ES-I3 (cell line): ENCODE measurements around the gene SYT6.
A peak's percentile ranks its signal among the peaks of the same experiment; 100 is the strongest.

ENCODE experiments used
- H3K36me3 ChIP-seq: 2 replicates; pipeline ENCODE4 v1.6.1; 2013; ENCODE audit warnings: mild to moderate bottlenecking, low read length, control low read depth, moderate library complexity; ENCODE audit not compliant: insufficient read depth
- H3K4me1 ChIP-seq: 2 replicates; pipeline ENCODE4 v1.6.1; 2013; ENCODE audit warnings: mild to moderate bottlenecking, control low read depth, low read length; ENCODE audit not compliant: insufficient read depth
- H3K9ac ChIP-seq: 2 replicates; pipeline ENCODE4 v1.6.1; 2013; ENCODE audit warnings: low read depth, mild to moderate bottlenecking, low read length, moderate library complexity
- H3K9me3 ChIP-seq: 2 replicates; pipeline ENCODE4 v1.6.1; 2013; ENCODE audit warnings: mild to moderate bottlenecking, low read length, moderate library complexity; ENCODE audit not compliant: control insufficient read depth, insufficient read depth

SYT6 gene, protein sequence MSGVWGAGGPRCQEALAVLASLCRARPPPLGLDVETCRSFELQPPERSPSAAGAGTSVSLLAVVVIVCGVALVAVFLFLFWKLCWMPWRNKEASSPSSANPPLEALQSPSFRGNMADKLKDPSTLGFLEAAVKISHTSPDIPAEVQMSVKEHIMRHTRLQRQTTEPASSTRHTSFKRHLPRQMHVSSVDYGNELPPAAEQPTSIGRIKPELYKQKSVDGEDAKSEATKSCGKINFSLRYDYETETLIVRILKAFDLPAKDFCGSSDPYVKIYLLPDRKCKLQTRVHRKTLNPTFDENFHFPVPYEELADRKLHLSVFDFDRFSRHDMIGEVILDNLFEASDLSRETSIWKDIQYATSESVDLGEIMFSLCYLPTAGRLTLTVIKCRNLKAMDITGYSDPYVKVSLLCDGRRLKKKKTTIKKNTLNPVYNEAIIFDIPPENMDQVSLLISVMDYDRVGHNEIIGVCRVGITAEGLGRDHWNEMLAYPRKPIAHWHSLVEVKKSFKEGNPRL

DNA sequence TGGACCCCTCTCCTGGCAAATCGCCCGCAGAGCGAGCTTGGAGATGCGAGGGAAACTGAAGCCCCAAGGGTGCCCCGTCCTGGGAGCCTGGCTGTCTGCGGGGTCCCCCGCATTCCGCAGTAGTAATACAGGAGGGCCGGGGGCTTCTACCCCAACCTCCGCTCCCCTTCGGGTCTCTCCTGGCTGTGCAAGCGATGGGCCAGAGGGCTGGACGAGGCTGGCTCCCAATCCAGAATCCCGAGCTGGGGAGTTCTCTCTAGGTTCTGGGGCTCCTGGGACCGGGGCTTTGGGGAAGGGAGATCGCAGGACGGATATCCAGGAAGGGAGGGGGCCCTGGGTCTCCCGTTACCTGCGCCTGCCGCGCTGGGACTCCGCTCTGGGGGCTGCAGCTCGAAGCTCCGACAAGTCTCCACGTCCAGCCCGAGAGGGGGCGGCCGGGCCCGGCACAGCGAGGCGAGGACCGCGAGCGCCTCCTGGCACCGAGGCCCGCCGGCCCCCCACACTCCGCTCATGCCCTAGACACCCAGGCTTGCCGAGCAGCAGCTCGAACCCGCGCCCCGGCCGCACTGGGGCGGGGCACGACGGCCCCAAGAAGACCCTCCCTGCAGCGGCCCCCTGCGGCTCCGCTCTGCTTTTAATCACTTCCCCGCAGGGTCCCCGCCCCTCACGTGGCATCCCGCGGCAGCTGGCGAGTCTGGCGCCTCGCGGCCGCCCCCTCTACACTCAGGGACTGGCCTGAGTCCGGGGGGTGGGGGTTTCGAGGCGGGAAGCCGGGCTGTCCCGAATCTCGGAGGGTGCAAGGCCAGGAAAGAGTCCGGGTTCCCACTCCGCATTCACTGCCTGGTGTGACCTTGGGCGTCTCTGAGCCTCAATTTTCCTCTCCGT is at the start of gene SYT6:
Gene SYT6 (minus strand): TSS at position 609 of the 885 bp plus-strand sequence. CDS start 97 bp downstream, at position 512.
- no peaks in the 10 kb centered on the region for H3K36me3 ChIP-seq
- peaks cover 22% of the 10 kb centered on the region for H3K4me1 ChIP-seq
- H3K9me3 ChIP-seq = no peaks in the 10 kb centered on the region; the same call in 1 of the 2 replicates
- H3K9ac ChIP-seq = peak within 1 kb of the TSS; percentile 79

DNA sequence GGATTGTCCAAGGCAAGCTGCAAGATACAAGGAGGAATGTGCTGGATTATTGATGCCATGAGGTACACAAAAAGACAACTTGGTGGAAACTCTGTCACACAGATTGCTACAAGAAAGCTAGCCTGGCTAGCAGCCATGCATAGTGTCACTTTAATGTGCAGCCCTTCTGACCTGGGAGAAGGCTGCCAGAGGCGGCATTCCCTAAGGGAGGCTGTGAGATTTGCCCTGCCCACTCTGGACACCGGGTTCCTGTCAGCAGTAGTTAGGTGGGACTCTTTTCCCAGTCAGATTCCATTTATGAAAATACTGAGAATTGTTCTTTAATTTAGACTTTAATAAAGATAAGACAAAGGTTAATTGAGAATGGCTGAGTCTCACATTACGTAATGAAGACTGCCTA is 47.8 kb upstream of the SYT6 start:
- Histone ChIP-seq H3K36me3 (no peaks in the 10 kb centered on the region), H3K9ac (no peak overlapping the region), H3K9me3 (no peaks in the 10 kb centered on the region), H3K4me1 (no peaks in the 10 kb centered on the region; the same call in 1 of the 2 replicates)

DNA sequence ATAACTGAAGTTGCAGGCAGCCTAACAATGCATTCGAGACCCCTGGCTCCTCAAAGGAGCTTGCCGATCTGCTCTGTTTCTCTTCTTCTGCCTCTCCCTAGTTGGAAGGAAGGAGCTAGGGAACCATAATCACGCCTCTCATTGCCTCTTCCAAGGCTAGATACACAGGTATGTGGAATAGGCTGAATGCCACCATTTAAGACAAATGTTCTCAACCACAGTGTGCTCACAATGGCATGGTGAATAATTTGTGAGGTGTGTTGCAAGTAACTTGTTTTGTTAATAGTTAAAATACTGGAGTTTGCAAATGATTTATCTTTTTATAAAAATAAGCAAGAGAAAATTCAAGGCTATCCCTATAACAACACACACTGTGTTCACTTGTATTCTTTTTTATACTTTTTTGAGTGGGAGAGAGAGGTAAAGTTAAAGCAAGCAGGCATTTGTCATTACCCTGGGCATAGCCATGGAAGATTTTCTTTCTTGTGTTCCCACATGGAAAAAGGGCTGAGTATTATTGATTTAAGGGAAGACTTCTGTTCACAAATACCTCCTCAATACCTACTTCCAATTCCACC is 45.4 kb upstream of the SYT6 start:
- Histone ChIP-seq H3K9me3 (no peaks in the 10 kb centered on the region), H3K36me3 (no peaks in the 10 kb centered on the region), H3K4me1 (no peaks in the 10 kb centered on the region; the same call in 1 of the 2 replicates), H3K9ac (no peak overlapping the region)

DNA sequence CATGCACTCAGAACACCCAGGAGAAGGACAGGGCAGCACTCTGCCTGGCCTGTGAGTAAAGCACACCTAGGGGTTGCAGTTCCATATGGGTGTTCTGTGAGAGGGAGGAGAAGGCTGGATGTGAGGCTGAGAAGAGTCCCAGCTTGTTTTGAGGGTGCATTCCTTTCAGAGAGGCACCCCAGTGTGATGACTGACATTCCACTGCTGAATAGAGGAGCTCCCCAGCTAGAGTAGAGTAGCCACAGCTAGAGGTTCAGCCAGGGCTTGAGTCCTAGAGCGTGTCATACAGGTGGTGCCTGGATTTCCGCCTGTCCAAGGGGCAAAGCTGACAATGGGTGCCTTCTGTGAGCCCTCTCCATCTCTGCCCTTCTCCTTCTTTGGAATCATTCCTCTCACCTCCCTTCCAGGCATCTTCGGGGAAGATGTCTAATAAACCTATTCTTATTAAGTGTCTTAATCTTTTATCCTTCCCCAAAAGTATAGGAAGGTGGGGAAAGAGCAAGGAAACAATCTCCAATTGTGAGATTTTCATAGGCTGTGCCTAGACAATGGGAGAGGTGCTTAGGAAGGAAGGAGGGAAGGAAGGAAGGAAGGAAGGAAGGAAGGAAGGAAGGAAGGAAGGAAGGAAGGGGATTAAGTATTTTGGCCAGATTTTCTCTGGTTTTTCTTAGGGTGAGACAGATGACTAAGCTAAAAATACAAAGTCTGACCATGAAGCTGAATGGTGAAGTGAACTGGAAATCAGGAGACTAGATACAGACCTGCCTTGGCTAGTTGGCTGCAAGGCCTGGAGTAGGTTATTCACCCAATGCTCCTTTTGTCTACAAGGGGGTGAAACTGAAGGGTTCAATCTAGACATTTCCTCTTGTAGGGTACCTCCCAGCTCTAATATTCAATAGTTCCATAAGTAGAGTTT is 43.6 kb upstream of the SYT6 start:
- H3K9me3 ChIP-seq = no peaks in the 10 kb centered on the region
- H3K4me1 ChIP-seq = no peaks in the 10 kb centered on the region; the same call in 1 of the 2 replicates
- no peaks in the 10 kb centered on the region for H3K36me3 ChIP-seq
- H3K9ac ChIP-seq = no peak overlapping the region

DNA sequence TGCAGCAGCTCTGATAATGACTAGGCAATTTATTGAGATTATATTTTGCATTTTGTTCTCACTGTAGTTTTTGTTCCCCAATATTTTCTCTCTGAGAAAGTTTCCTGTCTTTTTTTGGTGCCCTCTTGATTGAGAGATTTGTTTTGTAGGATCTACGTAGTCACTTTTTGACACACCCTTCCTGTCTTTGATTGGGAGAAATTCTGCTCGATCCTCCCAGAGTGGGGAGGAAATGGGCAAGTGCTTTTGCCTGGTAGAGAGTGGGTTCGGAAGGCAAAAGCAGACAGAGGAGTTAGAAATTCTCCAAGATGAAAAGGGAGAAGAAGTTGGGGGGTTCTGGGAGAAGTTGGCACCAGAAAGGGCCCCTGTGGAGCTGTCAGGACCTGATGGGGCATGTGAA is 42.1 kb upstream of the SYT6 start:
- no peak overlapping the region for H3K9ac ChIP-seq
- no peaks in the 10 kb centered on the region for H3K9me3 ChIP-seq
- H3K36me3 ChIP-seq = no peaks in the 10 kb centered on the region
- no peaks in the 10 kb centered on the region for H3K4me1 ChIP-seq

DNA sequence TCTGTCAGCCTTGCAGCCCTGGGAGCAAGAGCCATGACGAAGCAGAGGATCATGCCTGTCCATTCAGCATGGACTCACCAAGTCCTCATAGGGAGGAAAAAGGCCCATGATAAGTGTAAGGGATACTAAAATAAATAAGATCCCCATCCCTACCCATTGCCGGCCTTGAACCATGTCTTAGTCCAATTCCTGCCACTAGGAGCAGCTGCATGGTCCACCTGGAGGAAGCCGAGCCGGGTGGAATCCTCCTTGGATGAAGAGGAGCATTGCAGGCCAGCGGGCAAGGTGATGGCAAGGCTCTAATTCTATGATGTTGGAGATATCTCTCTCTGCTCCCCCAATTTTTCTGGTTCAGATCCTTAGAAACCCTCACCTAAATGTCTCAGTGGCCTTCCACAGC is 38.7 kb upstream of the SYT6 start:
- H3K9ac ChIP-seq = no peak overlapping the region
- H3K36me3 ChIP-seq = no peaks in the 10 kb centered on the region
- no peaks in the 10 kb centered on the region for H3K9me3 ChIP-seq
- H3K4me1 ChIP-seq = no peaks in the 10 kb centered on the region

DNA sequence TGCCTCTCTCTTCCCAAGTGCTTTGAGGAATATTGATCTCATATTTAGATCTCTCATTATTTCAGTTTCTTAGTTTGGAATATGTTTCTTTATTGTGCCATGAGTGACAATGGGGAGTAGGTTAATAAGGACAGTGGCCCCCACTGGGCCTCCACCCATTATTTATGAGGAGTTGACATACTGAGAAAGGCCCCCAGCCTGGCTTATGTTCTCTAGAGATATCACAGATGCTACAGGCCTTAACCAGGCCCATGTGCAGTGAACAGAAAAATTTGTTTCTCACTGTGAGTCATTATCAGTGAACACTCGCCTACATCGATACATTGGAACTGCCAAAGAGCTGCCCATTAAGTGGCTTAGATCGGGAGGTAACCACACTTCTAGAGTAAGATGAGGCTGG is 35.7 kb upstream of the SYT6 start:
- no peaks in the 10 kb centered on the region for H3K4me1 ChIP-seq

DNA sequence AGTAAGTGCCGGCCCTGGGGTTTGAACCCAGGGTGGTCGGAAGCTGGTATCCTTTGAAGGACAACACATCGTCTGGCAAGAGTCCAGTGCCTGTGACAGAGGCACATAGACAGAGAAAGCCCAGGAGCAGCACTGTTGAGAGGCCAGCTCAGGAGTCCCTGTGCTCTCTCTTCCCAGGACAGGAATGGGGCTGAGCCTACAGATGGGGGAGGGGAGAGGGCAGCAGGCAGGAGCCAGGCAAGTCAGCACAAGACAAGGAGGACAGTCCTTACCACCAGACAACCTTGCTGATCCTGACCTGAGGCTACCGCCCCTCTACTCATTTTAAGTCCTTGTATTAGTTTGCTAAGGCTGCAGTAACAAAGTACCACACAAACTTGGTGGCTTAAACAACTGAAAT is 27.7 kb upstream of the SYT6 start:
- H3K4me1 ChIP-seq = peaks cover 3% of the 10 kb centered on the region; the same call in 1 of the 2 replicates
- no peaks in the 10 kb centered on the region for H3K36me3 ChIP-seq
- H3K9ac ChIP-seq = no peak overlapping the region
- no peaks in the 10 kb centered on the region for H3K9me3 ChIP-seq

More for the DNA sequence above, 35.7 kb upstream of the SYT6 start:
- Histone ChIP-seq H3K9ac (no peak overlapping the region), H3K9me3 (no peaks in the 10 kb centered on the region), H3K36me3 (no peaks in the 10 kb centered on the region)

DNA sequence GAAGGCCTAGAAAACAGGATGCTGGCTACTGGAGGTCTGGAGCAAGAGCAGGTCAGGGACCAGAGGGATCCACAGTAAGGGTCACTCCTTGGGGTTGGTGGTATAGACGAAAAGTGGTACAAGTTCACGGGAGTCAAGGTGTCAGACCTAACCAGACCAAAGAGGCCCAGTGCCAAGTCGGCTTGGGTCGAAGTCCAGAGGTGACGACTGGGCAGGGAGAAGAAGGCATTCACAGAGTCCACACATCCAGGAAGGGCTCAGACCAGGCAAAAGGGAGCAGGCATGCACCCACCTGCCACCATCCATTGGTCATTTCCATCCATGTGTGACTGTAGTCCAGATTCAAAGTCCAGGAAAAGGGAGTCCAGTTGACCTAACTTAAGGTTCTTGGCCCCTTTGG is 27.1 kb upstream of the SYT6 start:
- Histone ChIP-seq H3K36me3 (no peaks in the 10 kb centered on the region), H3K9ac (no peak overlapping the region), H3K4me1 (peaks cover 3% of the 10 kb centered on the region; the same call in 1 of the 2 replicates)

DNA sequence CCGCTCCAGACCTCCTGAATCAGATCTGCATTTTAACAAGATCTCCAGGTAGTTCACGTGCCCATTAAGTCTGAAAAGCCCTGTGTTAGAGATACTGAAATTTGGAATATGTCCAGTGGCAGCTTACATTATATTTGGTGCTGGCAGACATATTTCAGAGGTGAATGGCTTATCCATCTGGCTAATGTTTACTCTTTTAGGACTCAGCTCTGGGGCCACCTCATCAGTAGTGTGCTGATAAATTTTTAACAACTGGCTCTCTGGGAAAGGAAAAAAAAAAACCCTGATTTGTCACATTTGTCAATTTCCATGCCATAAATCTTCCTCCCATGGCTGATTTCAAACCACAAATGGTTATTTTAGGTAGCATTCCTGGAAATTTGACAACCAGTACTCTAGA is 25.3 kb upstream of the SYT6 start:
- no peaks in the 10 kb centered on the region for H3K9me3 ChIP-seq
- H3K4me1 ChIP-seq = peaks cover 3% of the 10 kb centered on the region; the same call in 1 of the 2 replicates
- H3K36me3 ChIP-seq = no peaks in the 10 kb centered on the region
- H3K9ac ChIP-seq = no peak overlapping the region

More for the DNA sequence above, 27.1 kb upstream of the SYT6 start:
- H3K9me3 ChIP-seq = no peaks in the 10 kb centered on the region

DNA sequence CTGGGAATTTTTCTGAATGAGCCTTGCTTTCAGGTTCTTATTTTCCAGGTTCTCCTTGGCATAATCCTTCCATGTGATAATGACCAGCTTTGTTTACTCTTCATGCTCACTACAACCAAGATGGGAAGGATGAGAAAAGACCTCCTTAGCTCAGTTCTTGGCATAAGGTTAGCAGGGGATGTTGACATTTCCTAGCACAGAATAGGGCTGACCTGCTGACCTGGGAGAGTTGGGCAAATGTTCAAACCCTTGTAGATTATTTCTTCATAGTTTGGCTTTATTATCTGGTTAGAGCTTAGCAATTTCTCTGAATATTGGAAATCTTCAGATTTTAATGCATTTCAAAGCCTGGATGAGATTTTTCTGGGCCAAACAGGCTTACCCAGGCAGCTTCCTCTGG is 23.6 kb upstream of the SYT6 start:
- H3K9me3 ChIP-seq = no peaks in the 10 kb centered on the region
- H3K9ac ChIP-seq = no peak overlapping the region
- no peaks in the 10 kb centered on the region for H3K36me3 ChIP-seq
- H3K4me1 ChIP-seq = peaks cover 3% of the 10 kb centered on the region; the same call in 1 of the 2 replicates

DNA sequence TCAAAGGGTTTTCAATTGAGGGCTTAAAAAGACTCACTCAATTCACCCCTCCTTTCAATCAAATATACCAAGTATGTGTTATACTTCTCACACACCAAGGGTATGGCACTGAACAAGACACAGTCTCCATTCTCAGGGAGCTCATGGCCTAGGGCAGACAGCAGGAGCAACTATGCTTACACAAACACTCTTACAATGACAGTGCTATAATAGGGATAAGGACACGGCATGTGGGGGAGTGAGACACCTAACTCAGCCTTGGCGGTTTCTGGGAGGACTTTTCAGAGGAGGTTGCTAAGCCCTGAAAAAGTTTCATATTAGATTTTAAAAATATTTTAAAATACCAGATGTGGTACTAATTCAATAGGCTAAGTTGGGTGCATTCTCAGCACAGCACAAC is 22.7 kb upstream of the SYT6 start:
- Histone ChIP-seq H3K4me1 (no peaks in the 10 kb centered on the region; the same call in 1 of the 2 replicates), H3K36me3 (no peaks in the 10 kb centered on the region), H3K9me3 (no peaks in the 10 kb centered on the region), H3K9ac (no peak overlapping the region)

DNA sequence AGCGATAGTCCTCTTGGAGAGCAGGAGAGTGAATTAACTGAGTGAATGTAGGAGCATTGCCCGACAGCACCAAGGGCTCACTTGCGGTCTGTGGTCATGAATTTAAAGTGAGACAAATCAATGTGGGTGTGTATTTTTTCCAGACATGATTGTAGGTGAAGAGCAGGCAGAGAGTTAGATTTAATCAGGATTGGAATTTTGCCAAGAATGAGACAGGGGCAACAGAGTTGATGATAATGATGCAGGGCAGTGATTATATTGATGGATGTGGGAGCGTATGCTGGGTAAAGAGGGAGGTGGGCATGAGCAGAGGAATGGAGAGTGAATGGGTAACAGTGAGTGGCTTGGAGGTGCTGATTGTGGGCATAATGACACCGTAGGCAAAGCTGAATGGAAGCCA is 20.0 kb upstream of the SYT6 start:
- Histone ChIP-seq H3K9me3 (no peaks in the 10 kb centered on the region), H3K4me1 (no peaks in the 10 kb centered on the region), H3K9ac (no peak overlapping the region), H3K36me3 (no peaks in the 10 kb centered on the region)
